ENCODE measurements around the gene CCN5. TPM values are rescaled to one million over a fixed set of nuclear protein-coding genes. Genes with fewer than 3 reads are reported as not detected.

The CCN5 gene
- total and polyA plus RNA-seq, 2 of the 13 experiments (the other 11 are each of a cell fraction or from before 2014, with no cell fraction given) = 0.12 TPM; not detected in 1

- TF ChIP-seq LCORL (IDR thresholded peaks at IDR 0.05) (no peak), LCORL (CRISPR knock-in tag; IDR thresholded peaks at IDR 0.05) (no peak), XRCC5 (optimal IDR thresholded peaks at IDR 0.05; ENCODE audit: low read length) (peak; percentile 71), STAG1 (CRISPR knock-in tag; IDR thresholded peaks at IDR 0.05) (peak; percentile 71), ZNF501 (CRISPR knock-in tag; IDR thresholded peaks at IDR 0.05) (peak; percentile 52; the same call in 1 of the 2 replicates), CTCF (CRISPR knock-in tag; IDR thresholded peaks at IDR 0.05) (peak; percentile 91), HIVEP1 (CRISPR knock-in tag; IDR thresholded peaks at IDR 0.05) (0 out of 2 replicates have a peak, but pooled peaks have one; percentile 20), SRF (IDR thresholded peaks at IDR 0.05; ENCODE audit: low read depth, low read length) (0 out of 2 replicates have a peak, but pooled peaks have one; percentile 25), ATF4 (CRISPR knock-in tag; IDR thresholded peaks at IDR 0.05) (peak in 1 of 2 experiments; percentile 95; a peak in 2 of 4 replicates), GMEB1 (CRISPR knock-in tag; IDR thresholded peaks at IDR 0.05; ENCODE audit: borderline replicate concordance) (no peak), SKI (IDR thresholded peaks at IDR 0.05; ENCODE audit: partially characterized antibody) (no peak), ZBTB33 (CRISPR knock-in tag; IDR thresholded peaks at IDR 0.05) (peak; percentile 61)
Observed at GRCh38 chr20:44747166-44748004, 32.2 kb downstream of the CCN5 start (continued).
